Stimulated activated CD4-positive, alpha-beta T cell treated with anti-CD3 and anti-CD28 coated beads, Interleukin-2, amount 100 ng/mL, for 48 hours (primary cell): ENCODE results near the gene KCNG4.

Experiments
- DNase-seq, 2 donors: peaks; one replicate each; pipeline ENCODE4 v3.0.0-alpha.2; 2020

KCNG4 gene

GRCh38 chr16:84262939-84263338 lies 23.1 kb upstream of the KCNG4 start:
- no peak for DNase-seq

GRCh38 chr16:84262031-84262430 lies 22.2 kb upstream of the KCNG4 start:
- no peak for DNase-seq

- DNase-seq: no peak
Observed at GRCh38 chr16:84260766-84261554, 21.1 kb upstream of the KCNG4 start.

- no peak for DNase-seq
Observed at GRCh38 chr16:84259691-84260090, 19.9 kb upstream of the KCNG4 start.

- no peak for DNase-seq
Observed at GRCh38 chr16:84258266-84258665, 18.5 kb upstream of the KCNG4 start.

GRCh38 chr16:84255050-84255810 lies 15.4 kb upstream of the KCNG4 start:
- no peak for DNase-seq

GRCh38 chr16:84254062-84254461 lies 14.2 kb upstream of the KCNG4 start:
- DNase-seq: no peak

GRCh38 chr16:84253173-84253572 lies 13.4 kb upstream of the KCNG4 start:
- DNase-seq: no peak

- DNase-seq: no peak
Observed at GRCh38 chr16:84252184-84252583, 12.4 kb upstream of the KCNG4 start.

GRCh38 chr16:84247844-84248243 lies 8.0 kb upstream of the KCNG4 start:
- no peak for DNase-seq

- no peak for DNase-seq
Observed at GRCh38 chr16:84247331-84247730, 7.5 kb upstream of the KCNG4 start.

- no peak for DNase-seq
Observed at GRCh38 chr16:84246679-84247077, 6.9 kb upstream of the KCNG4 start.

GRCh38 chr16:84245956-84246678 lies 6.3 kb upstream of the KCNG4 start:
- no peak for DNase-seq

GRCh38 chr16:84244728-84245127 lies 4.9 kb upstream of the KCNG4 start:
- no peak for DNase-seq

- DNase-seq: no peak
Observed at GRCh38 chr16:84243732-84244131, 3.9 kb upstream of the KCNG4 start.

- no peak for DNase-seq
Observed at GRCh38 chr16:84242839-84243238, 3.0 kb upstream of the KCNG4 start.

- no peak for DNase-seq
Observed at GRCh38 chr16:84241778-84242177, 2.0 kb upstream of the KCNG4 start.

GRCh38 chr16:84240455-84240854 lies 643 bp upstream of the KCNG4 start:
- DNase-seq: no peak

- DNase-seq: no peak
Observed at GRCh38 chr16:84239141-84239769, 557 bp downstream of the KCNG4 start.

- no peak for DNase-seq
Observed at GRCh38 chr16:84237994-84238750, 1.6 kb downstream of the KCNG4 start.

GRCh38 chr16:84236671-84237070 lies 3.1 kb downstream of the KCNG4 start:
- DNase-seq: no peak
